CD4-positive, alpha-beta T cell treated with Interleukin-4 for 4 hours (primary cell): ENCODE measurements around the gene CFAP73.

Experiments used
- DNase-seq: peaks from one replicate; pipeline ENCODE4 v3.0.0-alpha.2; 2020

The CFAP73 gene

DNA sequence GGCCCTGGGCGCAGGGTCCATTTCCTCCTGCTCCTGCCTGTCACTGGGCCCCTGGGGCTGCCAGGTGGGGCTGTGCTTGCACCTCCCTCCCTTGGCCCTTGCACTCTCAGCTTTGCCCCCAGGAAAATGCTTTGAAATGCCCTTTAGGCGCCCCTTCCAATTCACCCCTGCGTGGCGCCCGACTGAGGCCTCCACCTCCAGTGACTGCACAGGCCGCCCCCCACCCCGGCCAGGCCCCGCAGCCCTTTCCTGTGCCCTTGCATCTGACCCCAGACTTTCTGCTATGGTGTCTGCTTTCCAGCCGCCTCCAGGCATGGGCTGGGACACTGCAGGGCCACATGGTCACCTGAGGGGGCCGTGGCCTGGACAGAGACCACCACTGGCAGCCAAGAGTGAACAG is 18.3 kb downstream of the CFAP73 start:
- DNase-seq = no peak

DNA sequence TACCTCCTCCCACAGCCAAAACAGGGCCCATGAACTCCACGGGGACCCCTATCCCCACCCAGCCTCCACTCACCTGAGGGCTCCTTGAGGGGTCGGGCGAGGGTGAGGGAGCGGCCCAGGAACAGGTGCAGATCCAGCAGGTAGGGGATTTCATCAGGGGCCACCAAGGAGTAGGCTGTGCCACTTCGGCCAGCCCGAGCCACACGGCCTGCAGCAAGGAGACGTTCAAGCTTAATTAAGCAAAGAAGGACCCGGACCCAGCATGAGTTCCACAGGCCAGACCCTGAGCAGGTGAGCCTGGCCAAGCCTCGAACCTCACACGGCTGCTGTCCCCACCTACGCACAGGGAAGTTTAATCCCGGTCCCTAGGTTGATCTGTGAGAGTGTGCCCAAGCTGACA is 20.2 kb downstream of the CFAP73 start:
- DNase-seq = no peak

DNA sequence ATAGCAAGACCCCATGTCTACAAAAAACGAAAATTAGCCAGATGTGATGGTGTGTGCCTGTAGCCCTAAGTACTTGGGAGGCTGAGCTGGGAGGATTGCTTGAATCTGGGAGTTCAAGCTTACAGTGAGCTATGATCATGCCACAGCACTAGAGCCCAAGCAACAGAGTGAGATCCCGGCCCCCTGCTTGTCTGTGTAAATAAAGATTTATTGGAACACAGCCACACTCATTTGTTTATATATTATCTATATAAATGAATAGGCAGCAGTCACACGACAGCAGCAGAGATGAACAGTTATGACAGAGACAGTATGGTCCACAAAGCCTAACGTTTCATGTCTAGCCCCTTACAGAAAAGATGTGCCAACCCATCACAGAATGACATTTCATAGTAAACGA is 20.9 kb downstream of the CFAP73 start:
- DNase-seq = no peak

DNA sequence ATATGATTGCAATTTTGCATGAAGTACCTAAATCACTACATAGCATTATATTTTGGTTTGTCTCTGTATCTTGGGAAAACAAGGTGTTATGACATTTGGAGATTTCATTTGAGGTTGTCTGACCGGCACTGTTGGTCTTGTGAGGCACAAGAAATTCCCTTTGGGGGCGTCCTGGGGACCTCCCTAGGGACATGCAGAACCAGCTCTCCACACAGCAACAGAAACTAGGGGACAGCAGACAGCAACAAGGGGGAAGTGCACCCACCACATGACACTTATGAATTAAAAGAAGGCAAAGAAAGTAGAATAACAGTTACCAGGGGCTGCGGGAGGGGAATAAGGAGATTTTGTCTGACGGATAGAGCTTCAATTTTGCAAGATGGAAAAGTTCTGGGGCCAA is 21.4 kb downstream of the CFAP73 start:
- no peak for DNase-seq

DNA sequence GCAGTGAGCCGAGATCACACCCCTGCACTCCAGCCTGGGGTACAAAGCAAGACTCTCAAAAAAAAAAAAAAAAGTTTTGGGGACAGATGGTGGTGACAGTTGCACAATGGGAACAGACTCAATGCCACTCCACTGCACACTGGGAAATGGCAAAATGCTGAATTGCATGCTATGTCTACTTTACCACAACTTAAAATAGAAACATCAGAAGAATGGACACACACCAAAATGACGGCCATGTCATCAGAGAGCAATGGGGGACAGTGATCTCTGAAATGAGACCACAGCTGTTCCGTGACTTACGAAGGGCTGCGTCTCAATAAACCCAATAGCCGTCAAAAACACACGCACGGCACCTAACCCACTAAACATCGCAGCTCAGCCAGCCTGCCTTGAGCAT is 22.0 kb downstream of the CFAP73 start:
- DNase-seq = no peak

DNA sequence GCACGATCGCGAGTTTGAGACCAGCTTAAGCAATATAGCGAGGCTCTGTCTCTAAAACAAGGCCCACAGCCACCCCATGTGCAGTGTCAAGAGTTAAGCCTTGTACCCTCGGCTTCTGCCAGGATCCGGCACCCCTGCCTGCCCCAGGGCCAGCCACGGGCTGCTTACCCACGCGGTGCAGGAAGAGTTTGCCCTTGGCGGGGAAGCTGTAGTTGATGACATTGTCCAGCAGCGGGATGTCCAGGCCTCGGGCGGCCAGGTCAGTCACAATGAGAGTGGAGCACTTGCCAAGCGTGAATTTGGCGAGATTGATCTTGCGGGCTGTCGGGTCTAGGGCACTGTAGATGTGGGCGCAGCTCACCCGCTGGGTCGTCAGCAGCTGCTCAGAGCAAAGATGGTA is 22.7 kb downstream of the CFAP73 start:
- DNase-seq = no peak

DNA sequence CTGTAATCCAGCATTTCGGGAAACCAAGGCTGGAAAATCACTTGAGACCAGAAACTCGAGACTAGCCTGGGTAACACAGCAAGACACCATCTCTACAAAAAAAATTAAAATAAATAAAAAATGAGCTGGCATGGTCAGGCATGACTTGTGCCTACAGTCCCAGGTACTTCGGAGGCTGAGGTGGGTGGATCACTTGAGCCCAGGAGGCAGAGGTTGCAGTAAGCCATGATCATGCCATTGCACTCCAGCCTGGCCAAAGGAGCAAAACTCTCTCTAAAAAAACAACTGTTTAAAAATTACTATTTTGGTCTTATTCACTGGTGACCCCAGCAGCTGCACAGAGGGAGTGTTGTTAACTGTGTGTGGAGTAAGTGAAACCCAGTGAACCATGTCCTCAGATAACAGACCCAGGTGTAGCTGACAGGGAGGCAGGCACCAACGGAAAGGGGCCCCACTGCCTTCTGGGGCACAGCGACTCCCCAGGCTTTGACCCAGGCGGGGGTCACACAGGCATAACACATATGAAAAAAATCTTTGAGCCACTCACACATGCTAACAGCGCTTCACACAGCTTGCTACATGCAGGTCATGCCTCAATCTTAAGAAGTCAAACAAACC is 23.7 kb downstream of the CFAP73 start:
- no peak for DNase-seq

DNA sequence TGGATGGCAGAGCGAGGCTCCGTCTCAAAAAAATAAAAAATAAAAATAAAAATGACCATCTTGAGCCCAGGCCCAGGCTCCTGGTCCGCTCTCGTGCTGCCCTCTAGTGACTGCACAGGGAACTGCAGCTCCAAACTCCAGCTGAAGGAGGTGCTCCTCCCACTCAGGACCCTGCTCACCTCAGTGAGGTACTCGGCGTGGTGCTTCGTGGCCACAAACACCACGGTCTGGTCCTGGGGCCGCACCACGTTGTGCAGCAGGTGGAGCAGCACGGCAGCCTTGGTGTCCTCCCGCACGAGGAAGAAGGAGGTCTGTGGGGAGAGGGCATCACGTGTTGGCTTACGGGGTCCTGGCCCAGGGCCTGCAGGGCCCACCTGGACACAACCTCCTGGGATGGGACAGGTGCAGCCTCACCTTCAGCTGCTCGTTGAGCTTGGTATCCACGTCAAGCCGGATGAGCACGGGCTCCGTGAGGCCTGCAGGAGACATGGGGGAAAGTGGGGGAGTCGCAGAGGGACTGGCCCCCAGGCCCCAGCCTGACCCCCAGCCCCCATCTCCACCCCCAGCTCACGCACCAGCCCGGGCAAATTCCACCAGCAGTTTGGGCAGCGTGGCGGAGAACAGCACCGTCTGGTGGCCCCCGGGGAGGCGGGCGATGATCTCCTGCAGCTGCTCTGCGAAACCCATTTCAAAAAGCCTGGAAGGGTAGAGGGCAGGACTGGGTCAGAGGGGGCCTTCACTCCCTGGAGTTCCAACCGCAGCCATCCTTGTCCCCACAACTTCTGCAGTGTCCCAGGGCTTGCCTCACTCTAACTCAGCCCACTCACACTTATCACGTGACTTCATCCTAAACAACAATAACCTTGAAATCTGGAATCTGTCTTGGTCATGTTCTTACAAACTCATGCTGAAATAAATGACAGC is 25.2 kb downstream of the CFAP73 start:
- peak; percentile 65 for DNase-seq

DNA sequence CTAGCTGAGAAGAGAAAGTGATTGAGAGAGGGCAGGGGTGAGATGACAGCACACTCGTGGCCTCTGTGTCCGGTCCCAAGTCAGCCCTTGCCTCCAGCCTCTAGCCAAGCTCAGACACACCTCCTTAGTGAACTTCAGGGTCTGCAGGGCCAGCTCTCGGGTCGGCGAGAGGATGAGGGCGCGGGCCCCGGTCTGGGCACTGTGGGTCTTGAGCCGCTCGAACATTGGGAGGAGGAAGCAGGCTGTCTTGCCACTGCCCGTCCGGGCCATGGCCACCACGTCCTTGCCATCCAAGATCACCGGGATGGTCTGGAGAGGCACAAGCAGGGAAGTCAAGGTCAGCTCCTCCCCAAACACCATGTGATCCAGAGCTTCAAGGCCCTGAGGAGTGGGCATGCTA is 29.5 kb downstream of the CFAP73 start:
- no peak for DNase-seq

DNA sequence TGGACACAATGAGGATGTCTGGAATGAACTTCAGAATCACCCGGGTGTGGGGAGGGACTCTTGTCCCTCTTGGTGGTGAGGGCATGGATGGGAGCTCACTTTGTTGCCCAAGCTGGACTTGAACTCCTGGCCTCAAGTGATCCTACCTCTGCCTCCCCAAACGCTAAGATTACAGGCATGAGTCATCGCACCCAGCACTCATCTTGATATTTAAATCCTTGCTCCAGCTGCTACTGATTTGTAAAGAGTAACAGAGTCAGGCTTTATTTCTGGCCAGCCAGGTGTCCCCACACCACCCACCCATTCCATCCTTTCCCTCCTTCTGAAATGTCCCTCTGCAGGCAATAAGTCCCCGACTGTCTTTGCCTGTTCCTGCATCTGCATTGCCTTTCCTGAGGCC is 30.8 kb downstream of the CFAP73 start:
- no peak for DNase-seq

DNA sequence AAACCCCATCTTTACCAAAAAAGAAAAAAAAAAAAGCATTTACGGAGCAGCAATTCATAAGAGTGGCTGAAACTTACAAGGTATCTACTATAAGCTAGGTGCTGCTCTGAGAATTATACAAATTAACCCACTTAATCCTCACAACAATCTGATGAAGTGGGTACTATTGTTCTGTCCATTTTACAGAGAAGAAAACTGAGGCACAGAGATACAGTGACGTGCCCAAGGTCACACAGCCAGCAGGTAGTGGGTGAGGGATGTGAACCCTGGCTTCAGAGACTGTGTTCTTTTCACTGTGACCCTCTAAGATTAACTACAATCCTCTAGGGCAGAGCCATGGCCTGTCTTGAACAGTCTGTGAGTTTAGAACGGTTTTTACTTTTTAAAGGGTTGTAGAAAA is 32.5 kb downstream of the CFAP73 start:
- no peak for DNase-seq

DNA sequence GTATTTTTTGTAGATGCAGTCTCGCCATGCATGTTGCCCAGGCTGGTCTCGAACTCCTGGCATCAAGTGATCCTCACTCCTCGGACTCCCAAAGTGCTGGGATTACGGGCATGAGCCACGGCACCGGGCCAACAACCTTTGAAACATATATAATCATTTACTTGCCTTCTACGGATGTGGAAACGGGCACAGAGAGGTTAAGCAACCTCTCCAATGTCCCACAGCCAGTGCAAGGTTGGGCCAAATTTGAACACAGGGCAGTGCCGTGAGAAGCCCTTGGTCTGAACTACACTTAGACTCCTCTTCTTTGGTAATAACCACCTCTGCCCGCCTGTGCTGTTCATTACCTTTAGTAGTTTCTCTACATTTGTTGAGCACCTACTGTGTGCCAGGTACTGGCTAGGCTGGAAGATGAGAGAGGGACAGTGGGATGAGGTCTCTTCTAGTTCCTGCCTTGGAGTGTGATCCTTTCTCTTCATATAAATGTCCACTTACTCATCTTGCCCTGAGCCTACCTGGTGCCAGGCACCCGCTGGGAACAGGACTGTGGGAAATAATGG is 33.6 kb downstream of the CFAP73 start:
- no peak for DNase-seq

DNA sequence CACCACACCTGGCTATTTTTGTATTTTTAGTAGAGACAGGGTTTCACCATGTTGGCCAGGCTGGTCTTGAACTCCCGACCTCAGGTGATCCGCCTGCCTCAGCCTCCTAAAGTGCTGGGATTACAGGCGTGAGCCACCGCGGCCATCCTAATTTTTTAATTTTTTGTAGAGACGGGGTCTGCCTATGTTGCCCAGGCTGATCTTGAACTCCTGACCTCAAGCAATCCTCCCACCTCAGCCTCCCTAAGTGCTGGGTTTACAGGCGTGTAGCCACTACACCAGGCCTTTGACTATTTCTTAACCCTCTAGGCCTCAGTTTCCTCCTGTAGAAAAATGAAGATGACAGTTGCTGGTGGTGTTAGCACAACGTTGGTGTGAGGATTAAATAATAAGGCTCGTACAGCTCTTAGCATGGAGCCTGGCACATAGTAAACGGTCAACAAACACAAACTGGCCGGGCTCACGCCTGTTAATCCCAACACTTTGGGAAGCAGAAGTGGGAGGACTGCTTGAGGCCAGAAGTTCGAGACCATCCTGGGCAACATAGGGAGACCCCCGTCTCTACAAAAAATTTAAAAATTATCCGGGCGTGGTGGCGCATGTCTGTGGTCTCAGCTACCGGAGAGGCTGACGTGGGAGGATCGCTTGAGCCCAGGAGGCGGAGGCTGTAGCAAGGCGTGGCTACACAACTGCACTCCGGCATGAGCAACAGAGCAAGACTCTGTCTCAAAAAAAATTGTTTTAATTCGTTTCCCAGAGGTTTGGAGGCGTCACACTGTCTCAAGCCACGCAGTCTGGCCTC is 34.8 kb downstream of the CFAP73 start:
- DNase-seq = no peak

DNA sequence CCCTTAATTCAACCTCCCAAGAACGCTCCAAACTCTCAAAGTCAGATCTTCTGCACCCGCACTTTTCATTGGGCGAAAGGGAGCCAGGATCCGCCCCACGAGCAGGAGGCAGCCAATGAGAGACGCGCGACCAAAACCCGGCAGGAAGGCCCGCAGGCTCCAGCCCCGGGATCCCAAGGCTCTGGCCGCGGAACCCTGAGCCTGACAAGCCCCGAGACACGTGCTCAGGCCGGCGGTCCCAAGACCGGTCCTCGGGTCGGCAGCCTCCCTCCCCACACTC is 35.3 kb downstream of the CFAP73 start:
- peak; percentile 88 for DNase-seq

DNA sequence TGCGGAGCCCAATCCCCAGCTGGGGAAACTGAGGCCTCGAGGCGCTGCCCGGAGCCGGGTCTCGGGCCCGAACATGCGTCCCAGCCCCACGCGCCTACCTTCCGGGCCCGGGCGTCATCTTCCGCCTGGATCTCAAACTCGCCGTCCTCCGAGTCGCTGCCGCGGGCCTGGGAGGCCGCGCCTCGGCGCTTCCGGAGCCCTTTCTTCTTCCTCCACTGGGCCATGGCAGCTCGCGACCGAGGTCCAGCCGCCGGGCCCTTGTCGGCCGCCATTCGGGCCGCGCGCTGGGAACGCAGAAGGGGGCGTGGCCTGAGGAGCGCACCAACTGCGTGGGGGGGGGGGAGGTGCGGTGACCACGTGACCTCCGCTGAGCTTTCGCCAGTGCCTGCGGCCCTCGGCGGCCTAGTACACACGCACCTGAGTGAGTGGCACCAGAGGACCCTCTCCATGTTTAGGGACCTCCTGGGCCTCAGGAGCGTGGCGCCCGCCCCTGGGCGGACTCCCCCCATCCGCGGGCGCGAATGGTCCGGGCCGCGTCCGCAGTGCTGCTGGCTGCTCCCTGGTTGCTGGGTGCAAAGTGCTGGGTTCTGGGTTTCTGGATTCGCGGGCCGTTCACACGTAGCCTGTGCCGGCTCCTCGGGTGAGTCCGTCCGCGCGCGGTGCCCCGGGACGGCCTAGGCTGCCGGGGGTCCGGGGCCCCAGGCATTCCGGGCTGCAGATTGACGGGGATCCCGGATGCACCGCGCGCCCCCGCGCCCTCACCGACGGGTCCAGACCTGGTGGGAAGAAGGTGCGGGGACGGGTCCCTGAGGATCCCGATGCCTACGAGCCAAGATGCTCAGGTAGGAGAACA is 35.9 kb downstream of the CFAP73 start, which contains the start of the genes DDX54 and RITA1:
Gene DDX54 (minus strand): TSS at position 299 of the 853 bp plus-strand sequence. CDS start 27 bp downstream, at position 272.
Gene RITA1 (plus strand): TSS at position 542 of the 853 bp plus-strand sequence. CDS start 1,026 bp downstream, outside the sequence.
- DNase-seq = peak; percentile 74

DNA sequence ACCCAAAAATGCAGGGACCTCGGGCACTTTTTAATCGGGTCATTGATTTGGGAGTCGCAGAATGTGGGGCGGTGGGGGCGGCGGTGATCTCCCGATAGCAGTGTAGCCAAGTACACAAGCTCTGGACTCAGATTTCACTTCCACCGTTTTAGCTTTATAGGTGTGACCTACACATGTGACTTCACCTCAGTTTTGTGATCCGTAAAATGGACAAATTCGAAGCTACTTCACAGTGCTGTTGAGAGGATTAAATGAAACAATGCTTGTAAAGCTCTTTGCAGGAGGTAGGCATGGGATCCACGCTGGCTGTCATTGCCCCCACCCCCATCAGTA is 36.5 kb downstream of the CFAP73 start:
- DNase-seq = no peak

DNA sequence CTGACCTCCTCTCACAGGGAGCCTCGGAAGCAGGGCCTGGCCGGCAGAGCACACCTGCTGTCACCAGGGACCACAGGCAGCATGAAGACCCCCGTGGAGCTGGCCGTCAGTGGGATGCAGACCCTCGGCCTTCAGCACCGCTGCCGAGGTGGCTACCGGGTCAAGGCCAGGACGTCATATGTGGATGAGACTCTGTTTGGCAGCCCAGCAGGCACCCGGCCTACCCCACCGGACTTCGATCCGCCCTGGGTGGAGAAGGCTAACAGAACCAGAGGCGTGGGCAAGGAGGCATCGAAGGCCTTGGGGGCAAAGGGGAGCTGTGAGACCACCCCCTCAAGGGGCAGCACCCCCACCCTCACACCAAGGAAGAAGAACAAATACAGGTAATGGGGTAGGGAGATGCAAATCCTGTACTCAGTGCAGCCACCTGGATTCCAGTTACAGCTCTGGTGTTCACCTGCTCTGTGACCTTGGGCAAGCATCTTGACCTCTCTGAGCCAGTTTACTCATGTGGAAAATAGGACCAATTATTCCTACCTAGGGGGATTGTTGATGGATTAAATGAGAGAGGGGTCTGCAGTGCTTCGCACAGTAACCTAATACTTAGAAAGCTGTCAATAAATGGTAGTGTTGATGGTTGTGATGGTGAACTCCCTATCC is 37.3 kb downstream of the CFAP73 start:
- DNase-seq = no peak

DNA sequence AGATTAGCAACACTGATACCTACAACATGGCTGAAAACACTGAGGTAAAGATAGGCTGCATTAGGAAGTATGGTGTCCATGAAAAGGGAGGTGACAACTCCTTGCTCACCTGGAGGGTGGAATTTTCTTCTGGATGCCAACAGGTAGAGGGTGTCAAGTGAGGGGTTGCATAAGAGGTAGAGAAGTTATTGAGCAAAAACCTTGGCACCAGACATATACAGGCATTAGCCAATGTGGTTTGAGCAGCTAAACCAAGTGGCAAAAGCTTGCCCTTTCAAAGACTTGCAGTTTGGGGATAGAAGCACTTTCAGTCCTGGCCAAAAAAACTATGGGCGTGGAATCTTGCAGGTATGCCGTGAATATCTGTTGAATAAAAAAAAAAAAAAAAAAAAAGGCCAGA is 39.8 kb downstream of the CFAP73 start:
- DNase-seq = no peak

DNA sequence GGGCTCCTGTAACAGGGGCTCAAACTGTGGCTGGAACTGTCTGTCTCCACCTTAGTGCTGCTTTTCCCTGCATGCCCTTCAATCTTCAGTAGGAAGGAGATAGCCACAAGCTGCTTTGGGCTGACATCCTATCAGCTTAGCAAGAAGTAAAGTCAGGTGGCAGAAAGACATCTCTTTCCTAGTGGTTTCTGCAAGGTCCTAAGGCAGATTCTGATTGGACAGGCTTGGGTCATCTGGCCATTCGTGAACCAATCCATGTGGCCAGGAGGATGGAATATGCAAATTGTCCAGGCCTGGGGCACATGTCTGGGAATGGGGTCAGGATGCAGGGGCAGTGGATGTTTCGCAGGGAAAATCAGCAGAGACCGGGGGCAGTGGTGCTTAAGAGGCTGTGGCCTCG is 41.2 kb downstream of the CFAP73 start:
- DNase-seq = no peak

DNA sequence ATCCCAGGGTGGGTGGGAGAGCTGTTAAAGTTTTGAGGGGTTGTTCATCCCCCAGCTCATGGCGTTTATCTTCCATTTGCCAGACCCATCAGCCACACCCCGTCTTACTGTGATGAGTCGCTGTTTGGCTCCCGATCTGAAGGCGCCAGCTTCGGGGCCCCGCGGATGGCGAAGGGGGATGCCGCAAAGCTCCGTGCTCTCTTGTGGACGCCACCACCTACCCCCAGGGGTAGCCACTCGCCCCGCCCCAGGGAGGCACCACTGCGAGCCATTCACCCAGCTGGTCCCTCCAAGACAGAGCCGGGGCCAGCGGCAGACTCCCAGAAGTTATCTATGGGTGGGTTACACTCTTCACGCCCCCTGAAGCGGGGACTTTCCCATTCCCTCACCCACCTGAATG is 41.7 kb downstream of the CFAP73 start:
- DNase-seq = no peak

DNA sequence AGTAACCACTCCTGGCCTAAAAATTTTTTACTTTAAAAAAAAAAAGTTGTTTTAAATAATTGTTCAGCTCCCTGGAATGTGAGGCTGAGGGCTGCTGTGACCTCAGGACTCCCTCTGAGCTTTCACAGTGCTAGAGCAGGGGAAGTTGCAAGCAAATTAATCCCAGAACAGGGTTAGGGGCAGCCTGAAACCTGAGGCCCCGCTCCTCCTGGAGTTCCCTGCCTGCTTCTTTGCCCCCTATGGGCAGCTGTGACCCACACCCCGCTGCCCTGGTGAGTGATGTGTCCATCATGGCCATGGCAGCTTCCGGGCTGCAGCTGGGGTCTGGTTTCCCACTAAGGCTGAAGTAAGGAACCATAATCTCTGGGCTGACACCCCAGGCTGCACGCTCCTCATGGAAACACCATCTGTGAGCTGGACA is 45.5 kb downstream of the CFAP73 start:
- DNase-seq = no peak

DNA sequence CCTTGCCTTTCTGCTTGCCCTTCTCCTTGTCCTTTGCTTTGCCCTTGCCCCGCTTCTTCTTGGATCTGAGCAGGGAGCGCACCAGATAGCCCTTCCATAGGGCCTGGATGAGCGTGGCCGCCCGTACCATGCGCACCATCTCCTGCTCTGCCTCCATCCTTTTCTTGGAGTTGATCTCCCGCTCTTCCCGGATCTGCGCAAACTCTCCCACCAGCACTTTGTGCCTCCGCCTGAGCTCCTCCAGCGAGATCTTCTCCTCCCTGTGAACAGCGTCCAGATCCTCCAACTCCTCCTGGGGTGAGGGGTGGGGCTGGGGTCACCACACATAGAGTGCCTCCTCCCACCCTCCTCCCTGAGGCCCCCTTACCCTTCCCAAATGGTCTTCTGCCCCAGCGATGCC is 46.1 kb downstream of the CFAP73 start:
- DNase-seq = no peak
